Measurements from ENCODE around the gene TRDN.

DNA sequence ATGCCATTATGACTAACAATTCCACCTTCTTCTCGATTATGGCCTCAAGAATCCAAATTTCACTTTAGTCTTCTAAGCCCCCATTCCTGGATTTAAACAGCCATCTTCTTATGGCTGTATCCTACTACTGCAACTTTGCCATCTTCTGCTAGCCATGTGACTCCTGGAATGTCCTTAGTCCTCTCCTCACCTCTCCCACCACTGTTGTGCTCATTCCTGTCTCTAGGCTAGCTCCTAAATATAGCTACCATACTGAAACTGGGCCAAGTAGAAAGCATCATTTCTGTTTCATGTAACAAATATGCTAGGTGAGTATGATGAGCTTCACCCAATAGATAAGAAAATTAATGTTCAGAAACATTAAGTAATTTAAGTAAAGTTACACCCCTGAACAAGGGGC, 327.6 kb downstream of the TRDN start:
- TF ChIP-seq, protein P1, sequence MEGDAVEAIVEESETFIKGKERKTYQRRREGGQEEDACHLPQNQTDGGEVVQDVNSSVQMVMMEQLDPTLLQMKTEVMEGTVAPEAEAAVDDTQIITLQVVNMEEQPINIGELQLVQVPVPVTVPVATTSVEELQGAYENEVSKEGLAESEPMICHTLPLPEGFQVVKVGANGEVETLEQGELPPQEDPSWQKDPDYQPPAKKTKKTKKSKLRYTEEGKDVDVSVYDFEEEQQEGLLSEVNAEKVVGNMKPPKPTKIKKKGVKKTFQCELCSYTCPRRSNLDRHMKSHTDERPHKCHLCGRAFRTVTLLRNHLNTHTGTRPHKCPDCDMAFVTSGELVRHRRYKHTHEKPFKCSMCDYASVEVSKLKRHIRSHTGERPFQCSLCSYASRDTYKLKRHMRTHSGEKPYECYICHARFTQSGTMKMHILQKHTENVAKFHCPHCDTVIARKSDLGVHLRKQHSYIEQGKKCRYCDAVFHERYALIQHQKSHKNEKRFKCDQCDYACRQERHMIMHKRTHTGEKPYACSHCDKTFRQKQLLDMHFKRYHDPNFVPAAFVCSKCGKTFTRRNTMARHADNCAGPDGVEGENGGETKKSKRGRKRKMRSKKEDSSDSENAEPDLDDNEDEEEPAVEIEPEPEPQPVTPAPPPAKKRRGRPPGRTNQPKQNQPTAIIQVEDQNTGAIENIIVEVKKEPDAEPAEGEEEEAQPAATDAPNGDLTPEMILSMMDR (IDR thresholded peaks at IDR 0.05; ENCODE audit: poor library complexity), result no peak
- TF ChIP-seq EZH2 (IDR thresholded peaks at IDR 0.05; ENCODE audit: borderline replicate concordance) (no peak), EZH2phosphoT487 (IDR thresholded peaks at IDR 0.05; ENCODE audit: low read depth, severe bottlenecking, unreplicated experiment) (no peak)
